Measurements from ENCODE around the gene CAVIN4.

CAVIN4 gene

DNA sequence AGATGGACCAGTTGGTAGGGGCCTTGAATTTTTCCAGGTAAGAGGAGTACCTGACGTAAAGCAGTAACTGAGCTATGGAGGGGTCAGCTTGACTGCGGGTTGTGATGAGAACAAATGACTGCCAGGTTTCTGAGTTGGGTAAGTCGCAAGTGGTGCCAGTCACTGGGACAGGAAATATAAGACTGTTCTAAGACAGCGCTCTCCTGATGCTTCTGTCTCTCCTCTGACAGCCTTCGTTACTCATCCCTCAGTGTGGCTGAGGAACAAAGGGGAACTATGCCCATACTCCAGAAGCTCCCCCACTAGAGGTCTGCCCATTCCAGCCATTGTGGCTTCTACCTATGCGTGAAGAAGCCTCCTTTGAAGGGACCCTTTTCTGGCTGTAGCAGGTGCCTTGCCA lies 13.3 kb downstream of the CAVIN4 start:
- no peak for DNase-seq

DNA sequence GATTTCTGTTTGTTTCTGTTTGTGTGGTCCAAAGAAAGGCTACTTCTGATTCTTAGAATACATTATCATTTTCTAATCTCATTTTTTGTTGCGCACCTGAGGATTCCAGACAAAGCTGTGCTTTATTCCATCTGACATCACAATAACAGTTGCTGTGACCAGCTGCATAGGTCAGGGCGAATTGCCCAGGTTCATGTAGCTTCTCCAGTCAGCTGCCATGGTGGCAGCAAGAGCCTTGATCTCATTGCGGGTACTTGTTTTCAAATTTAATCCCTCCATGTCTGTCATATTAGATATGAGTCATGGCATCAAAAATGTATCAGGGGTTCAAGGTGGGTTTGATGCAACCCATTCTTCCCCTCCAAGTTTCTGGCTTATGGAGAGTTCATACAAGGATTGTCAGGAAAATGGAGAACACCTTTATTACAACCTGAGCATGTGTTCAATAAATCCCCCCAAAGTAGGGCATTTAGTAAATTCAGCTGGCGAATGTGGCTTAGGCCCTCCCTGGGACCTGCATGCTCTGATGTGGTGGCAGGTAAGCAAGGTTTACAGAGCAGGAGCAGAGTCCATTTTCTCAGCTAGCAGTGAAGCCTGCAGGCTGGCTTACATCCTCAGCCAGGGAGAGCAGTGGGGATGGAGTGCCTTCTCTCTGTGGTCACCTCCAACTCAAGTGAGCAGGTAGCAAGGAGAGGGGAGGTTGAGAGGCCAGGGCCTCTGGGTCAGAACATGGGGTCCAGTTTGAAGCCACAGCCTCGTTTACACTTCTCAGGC lies 13.9 kb downstream of the CAVIN4 start:
- DNase-seq = no peak

DNA sequence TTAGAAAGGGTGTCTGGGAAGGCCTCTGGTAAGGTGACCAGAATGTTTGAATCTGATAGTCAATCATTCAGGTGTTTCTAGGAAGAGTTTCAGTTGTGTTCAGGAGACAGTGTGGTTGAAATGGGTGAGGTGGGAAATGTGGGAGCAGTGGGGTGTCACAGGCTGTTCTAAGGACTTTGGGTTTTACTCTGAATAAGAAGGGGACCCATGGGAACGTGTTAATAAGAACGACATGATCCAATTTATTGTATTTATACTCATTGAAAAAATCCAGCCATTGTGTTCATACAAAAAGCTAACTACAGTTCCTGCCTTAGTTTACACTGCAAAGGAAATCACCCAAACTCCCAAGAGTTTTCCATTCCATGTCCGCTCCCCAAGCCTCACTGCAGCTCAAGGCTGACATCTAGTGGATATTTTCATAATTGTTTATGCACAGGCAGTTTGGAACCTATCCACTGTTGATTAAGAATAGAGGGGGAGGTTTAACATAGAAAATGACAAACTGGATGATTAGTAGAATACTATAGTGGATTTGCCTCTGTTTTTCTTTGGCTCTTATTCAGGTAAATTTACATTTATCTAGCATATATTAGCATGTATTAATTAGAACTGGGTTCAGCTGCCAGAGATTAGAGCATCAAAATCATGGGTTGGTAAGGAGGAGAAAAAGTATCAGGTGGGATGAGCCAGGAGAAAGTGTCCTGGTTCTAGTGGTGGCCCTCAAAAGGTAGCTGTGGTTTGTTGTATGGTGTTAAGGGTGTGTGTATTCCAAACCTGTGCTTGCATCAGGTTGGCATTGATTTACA lies 17.7 kb downstream of the CAVIN4 start:
- peak; percentile 52 for DNase-seq

DNA sequence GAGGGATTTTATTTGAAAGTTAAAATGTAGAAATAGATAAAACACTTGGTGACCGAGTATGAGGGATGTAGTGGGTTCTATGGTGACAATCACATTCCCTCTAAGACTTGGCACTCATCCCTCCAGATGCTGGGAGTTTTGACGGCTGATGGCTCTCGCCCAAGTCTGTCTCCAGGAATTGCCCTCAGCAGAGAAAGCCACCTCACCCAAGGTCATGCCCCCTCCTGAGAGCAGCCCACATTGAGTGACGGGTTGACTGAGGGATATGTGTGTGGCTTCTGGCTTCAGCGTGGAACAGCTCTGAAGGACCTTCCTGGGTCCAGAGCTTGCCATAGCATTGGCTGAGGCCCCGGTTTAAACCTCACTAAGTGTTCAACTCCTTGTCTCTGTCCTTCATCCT lies 19.4 kb downstream of the CAVIN4 start:
- no peak for DNase-seq

DNA sequence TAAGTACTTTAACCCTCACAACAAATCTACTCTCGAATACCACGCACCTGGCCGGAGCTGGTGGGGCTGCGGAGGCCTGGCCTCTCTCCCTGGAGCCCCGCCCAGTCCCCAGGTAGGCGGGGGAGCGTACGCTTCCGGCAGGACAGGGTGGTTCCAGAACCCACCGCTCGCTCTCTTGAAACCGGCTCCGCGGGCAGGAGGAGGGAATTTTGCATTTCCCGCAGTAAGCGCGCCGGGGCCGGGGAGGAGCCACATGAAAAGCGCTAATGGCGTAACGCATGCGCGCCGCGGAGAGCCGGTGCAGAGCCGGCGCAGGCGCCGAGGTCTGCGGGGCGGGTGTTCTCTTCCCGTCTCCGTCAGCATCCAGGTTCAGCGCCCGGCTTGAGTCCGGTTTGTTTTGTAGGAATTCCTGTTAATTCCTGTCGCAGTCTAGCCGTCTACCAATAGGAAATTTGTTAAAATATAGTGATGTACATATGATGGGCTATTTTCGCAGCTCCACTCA lies 20.8 kb downstream of the CAVIN4 start:
- peak; percentile 73 for DNase-seq

DNA sequence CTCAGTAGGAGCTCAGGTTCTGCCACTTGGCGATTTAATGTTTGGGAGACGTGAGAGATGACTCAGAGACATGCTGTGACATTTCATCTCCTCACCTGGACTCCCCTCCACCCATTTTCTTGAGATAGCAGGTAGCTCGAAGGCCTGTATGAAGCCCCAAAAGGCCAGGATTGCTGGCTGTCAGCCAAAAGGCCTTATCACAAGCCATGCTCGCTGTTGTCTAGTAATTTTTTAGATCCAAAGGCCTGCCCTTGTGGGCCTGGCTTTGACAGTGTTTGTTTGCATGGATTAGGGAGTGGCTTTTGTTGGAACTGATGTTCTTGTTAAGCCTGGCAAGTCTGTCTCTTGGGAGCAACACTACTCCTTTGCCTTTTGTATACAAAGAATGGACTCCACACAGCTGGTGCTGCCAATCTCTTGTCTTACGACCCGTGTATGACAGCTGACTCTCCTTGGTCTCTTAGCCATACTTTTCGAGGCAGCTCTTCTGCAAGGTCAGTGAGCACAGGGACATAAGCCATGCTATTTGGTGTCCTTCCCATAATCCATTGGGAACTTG lies 22.7 kb downstream of the CAVIN4 start:
- DNase-seq = no peak

DNA sequence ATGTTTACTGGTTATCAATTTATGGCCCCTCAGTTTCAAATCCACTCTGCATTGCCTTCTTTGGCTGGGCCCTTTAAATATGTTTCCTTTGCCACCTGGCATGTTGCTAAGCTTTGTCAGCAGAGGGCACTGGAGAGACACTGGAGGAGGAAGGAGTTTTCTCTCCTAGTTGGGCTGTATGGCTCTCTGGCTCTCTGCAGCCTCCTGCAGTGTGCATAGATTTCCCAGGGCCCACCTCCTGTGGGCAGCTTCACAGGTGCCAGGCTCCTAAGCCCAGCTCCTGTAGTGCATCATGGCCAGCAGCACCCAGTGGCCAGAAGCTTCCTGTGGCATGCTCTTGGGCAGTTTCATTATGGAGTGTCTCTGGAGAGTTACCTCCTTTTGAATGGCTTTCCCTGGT lies 23.3 kb downstream of the CAVIN4 start:
- peak; percentile 78 for DNase-seq

DNA sequence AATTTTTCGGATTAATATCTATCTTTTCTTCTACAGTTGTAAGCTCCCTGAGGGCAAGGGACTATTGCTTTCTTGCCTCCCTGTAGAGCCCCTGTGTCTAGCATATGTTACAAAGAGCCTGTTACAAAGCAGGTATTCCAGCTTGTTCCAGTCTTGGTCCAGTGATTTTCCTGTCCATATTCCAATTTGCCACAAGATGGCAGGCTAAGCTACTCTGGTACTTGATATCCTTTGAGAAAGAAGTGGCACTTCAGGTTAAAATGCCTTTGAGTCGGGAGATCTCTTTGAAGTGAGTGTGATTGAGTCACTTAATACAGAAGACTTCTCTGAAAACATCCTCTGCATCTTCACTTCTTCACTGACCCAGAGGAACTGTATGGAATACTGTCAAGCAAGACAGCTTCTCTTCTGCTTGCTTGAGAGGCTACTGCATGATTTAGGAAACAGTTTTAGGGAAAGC lies 24.5 kb downstream of the CAVIN4 start:
- DNase-seq = peak; percentile 80

DNA sequence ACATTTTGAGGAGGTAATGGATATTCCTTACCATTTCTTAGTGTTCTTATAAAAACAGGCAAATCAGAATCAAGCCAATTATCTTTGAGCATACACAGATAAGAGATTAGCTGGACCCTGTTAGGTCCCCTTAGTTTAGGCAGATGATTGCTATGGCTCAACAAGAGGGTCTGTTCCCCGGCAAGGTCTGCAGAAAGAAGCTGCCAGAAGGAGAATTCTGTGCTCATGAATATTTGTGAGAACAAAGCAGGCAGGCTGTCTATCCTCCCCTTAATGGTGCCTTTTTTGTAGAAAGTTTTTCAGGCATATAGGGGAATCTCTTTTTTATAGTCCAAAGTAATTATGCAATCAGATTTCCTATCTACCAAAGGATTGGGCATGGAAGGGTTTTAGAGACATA lies 27.5 kb downstream of the CAVIN4 start:
- no peak for DNase-seq

DNA sequence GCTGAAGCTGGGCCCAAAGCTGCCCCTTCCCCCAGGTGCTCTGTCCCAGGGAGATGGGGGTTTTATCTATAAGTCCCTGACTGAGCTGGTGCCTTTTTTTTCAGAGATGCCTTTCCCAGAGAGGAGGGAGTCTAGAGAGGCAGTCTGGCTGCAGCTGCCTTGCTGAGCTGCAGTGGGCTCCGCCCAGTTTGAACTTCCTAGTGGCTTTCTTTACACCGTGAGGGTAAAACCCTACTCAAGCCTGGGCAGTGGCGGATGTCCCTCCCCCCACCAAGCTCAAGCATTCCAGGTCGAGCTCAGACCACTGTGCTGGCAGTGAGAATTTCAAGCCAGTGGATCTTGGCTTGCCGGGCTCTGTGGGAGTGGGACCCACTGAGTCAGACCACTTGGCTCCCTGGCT lies 41.3 kb downstream of the CAVIN4 start:
- no peak for DNase-seq

DNA sequence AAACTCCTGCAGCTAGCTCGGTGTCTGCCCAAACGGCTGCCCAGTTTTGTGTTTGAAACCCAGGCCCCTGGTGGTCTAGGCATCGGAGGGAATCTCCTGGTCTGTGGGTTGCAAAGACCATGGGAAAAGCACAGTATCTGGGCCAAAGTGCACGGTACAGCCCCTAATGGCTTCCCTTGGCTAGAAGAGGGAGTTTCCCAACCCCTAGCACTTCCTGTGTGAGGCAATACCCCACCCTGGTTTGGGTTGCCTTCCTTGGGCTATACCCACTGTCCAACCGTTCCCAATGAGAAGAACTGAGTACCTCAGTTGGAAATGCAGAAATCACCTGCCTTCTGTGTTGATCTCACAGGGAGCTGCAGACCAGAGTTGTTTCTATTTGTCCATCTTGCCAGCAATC lies 41.8 kb downstream of the CAVIN4 start:
- DNase-seq = no peak

DNA sequence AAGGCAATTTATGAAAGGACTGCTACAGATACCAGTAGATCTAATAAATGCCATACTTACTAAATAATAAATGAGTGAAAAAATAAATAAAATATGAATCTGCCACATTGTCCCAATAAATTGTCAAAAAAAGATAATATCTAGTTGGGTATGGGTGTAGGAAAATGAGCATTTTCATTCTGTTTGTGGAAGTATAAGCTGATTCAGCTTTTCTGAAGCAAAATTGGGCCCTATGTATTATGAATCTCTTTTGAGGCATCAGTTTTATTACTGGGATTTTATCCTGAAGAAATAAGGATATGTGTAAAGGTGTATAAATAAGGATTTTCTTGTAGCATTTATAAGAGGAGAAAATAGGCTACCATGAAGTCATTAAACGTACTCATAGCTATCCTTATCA lies 46.1 kb downstream of the CAVIN4 start:
- no peak for DNase-seq

DNA sequence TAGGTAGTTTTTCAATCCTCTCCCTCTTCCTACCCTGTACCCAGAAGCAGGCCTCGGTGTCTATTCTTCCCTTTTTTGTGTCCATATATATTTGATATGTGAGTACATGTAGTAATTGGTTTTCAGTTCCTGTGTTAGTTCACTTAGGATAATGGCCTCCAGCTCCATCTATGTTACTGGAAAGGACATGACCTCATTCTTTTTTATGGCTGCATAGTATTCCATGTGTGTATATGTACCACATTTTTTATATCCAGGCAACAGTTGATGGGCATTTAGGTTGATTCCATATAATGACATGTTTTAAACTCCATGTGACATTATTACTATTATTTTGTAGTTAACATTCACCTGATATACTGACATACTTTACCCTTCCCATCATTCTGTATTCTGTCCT lies 49.1 kb downstream of the CAVIN4 start:
- DNase-seq = no peak

DNA sequence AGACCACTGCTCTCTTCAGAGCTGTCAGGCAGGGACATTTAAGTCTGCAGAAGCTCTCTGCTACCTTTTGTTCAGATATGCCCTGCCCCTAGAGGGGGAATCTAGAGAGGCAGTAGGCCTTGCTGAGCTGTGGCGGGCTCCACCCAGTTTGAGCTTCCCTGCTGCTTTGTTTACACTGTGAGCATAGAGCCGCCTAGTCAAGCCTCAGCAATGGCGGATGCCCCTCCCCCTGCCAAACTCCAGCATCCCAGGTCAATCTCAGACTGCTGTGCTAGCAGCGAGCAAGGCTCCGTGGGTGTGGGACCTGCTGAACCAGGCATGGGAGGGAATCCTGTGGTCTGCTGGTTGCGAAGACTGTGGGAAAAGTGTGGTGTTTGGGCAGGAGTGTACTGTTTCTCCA lies 59.9 kb downstream of the CAVIN4 start:
- DNase-seq = no peak
